ENCODE measurements around the gene CDH22. TPM values are rescaled to one million over a fixed set of nuclear protein-coding genes. Genes with fewer than 3 reads are reported as not detected.
A peak's percentile ranks its signal among the peaks of the same experiment; 100 is the strongest.

CDH22 gene
- total RNA-seq, 1 experiment from 2014 or later = 0.11 TPM

- ChIA-PET CTCF (interaction anchor here (1.0 to 1.5 kb wide), 2 partner anchors 12 to 28 kb away, joined by 3 read pairs; no protein-coding TSS in a partner anchor), POLR2A (no interaction called here)
- H3K9me3 Mint-ChIP-seq (ENCODE audit: unreplicated experiment) = no peaks in the 10 kb centered on the region
- no TSS peak for BruUV-seq (replicated peaks)
- Histone ChIP-seq H3K36me3 (ENCODE audit: control insufficient read depth, insufficient read depth, low read length) (no peaks in the 10 kb centered on the region), H3K4me3 (ENCODE audit: low read depth, low read length) (no peak overlapping the region), H3K4me1 (no peaks in the 10 kb centered on the region), H3K9me3 (no peaks in the 10 kb centered on the region), H3K27me3 (replicated peaks; ENCODE audit: control insufficient read depth, insufficient read depth, low read length) (peaks cover 5% of the 10 kb centered on the region; the same call in 1 of the 2 replicates)
- peaks cover 31% of the 10 kb centered on the region for H3K27me3 Mint-ChIP-seq (ENCODE audit: insufficient read depth, unreplicated experiment)
- H3K36me3 Mint-ChIP-seq (ENCODE audit: insufficient read depth, unreplicated experiment) = no peaks in the 10 kb centered on the region
- TF ChIP-seq CTCF (IDR thresholded peaks at IDR 0.05; ENCODE audit: insufficient read depth in 1 of 2, low read depth in 1 of 2, low read length in 1 of 2, severe bottlenecking in 1 of 2, unreplicated experiment in 1 of 2) = peak in 1 of 2 experiments; percentile 26
- intact Hi-C loops (cut with micrococcal nuclease; ENCODE audit: unreplicated experiment) = no loop called here
- no peak for DNase-seq
- H3K4me3 Mint-ChIP-seq (ENCODE audit: unreplicated experiment) = no peak overlapping the region
- no peaks in the 10 kb centered on the region for H3K4me1 Mint-ChIP-seq (ENCODE audit: low read depth, unreplicated experiment)
- H3K27ac Mint-ChIP-seq (ENCODE audit: unreplicated experiment) = no peak overlapping the region
These were observed 26.1 kb upstream of the CDH22 start for GRCh38 chr20:46334303-46334904.

- no peaks in the 10 kb centered on the region for H3K4me1 Mint-ChIP-seq (ENCODE audit: low read depth, unreplicated experiment)
- H3K36me3 ChIP-seq (ENCODE audit: control insufficient read depth, insufficient read depth, low read length) = no peaks in the 10 kb centered on the region
- H3K36me3 Mint-ChIP-seq (ENCODE audit: insufficient read depth, unreplicated experiment) = no peaks in the 10 kb centered on the region
- no peak for TF ChIP-seq CTCF (IDR thresholded peaks at IDR 0.05; ENCODE audit: insufficient read depth in 1 of 2, low read depth in 1 of 2, low read length in 1 of 2, severe bottlenecking in 1 of 2, unreplicated experiment in 1 of 2)
- H3K9me3 ChIP-seq = no peaks in the 10 kb centered on the region
- no peak for DNase-seq
- H3K27me3 ChIP-seq (replicated peaks; ENCODE audit: control insufficient read depth, insufficient read depth, low read length) = peaks cover 2% of the 10 kb centered on the region; the same call in 1 of the 2 replicates
- no peak overlapping the region for H3K4me3 Mint-ChIP-seq (ENCODE audit: unreplicated experiment)
- no TSS peak for BruUV-seq (replicated peaks)
- intact Hi-C loops (cut with micrococcal nuclease; ENCODE audit: unreplicated experiment) = no loop called here
- H3K4me3 ChIP-seq (ENCODE audit: low read depth, low read length) = no peak overlapping the region
- no peaks in the 10 kb centered on the region for H3K9me3 Mint-ChIP-seq (ENCODE audit: unreplicated experiment)
- ChIA-PET CTCF (interaction anchor here (1.5 kb wide), 1 partner anchor 27 kb away, joined by 3 read pairs; no protein-coding TSS in a partner anchor), POLR2A (no interaction called here)
- H3K27me3 Mint-ChIP-seq (ENCODE audit: insufficient read depth, unreplicated experiment) = peaks cover 26% of the 10 kb centered on the region
- H3K27ac Mint-ChIP-seq (ENCODE audit: unreplicated experiment) = no peak overlapping the region
- H3K4me1 ChIP-seq = no peaks in the 10 kb centered on the region
These were observed 25.1 kb upstream of the CDH22 start for GRCh38 chr20:46333161-46333991.

- intact Hi-C loops (cut with micrococcal nuclease; ENCODE audit: unreplicated experiment) = no loop called here
- Histone ChIP-seq H3K36me3 (ENCODE audit: control insufficient read depth, insufficient read depth, low read length) (no peaks in the 10 kb centered on the region), H3K9me3 (no peaks in the 10 kb centered on the region), H3K4me1 (no peaks in the 10 kb centered on the region), H3K27me3 (replicated peaks; ENCODE audit: control insufficient read depth, insufficient read depth, low read length) (0 out of 2 replicates have a peak, but pooled peaks cover 1% of the 10 kb centered on the region), H3K4me3 (ENCODE audit: low read depth, low read length) (no peak overlapping the region)
- Mint-ChIP-seq H3K27ac (ENCODE audit: unreplicated experiment) (no peak overlapping the region), H3K9me3 (ENCODE audit: unreplicated experiment) (no peaks in the 10 kb centered on the region), H3K36me3 (ENCODE audit: insufficient read depth, unreplicated experiment) (no peaks in the 10 kb centered on the region), H3K4me1 (ENCODE audit: low read depth, unreplicated experiment) (no peaks in the 10 kb centered on the region), H3K4me3 (ENCODE audit: unreplicated experiment) (no peak overlapping the region), H3K27me3 (ENCODE audit: insufficient read depth, unreplicated experiment) (peaks cover 20% of the 10 kb centered on the region)
- DNase-seq = no peak
- ChIA-PET CTCF (interaction anchor here (0.6 to 1.5 kb wide), 3 partner anchors 26 to 1962 kb away, joined by 3 to 5 read pairs (median 5); no protein-coding TSS in a partner anchor), POLR2A (interaction anchor here (0.5 kb wide), 1 partner anchor 29 kb away, joined by 3 read pairs; no protein-coding TSS in a partner anchor)
- BruUV-seq (replicated peaks) = no TSS peak
- TF ChIP-seq CTCF (IDR thresholded peaks at IDR 0.05; ENCODE audit: insufficient read depth in 1 of 2, low read depth in 1 of 2, low read length in 1 of 2, severe bottlenecking in 1 of 2, unreplicated experiment in 1 of 2) = no peak
These were observed 24.3 kb upstream of the CDH22 start for GRCh38 chr20:46332373-46333160.

Measured in Caco-2 (cell line).